ENCODE results near the gene C1orf167.

The C1orf167 gene

DNA sequence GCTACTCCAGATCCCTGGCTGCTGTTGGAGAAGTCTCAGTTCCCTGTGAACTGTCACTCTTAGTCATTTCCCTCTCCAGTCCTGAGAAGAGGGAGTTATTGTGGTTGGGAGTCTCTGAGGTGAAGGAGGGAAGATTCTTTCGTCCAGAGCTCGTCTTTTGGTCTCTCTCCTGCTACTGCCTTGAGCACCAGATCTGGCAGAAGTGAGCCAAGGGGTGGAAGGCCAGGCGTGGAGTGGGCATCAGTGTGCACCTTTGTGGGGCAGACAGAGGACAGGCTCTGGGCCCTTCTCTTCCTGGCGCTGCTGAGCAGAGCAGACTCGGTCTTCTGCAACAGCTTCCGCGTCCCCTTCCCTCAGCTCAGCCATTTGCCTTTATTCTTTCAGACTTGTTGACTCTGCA, 63.1 kb downstream of the C1orf167 start:
- TF ChIP-seq CREB1 (IDR thresholded peaks at IDR 0.05; ENCODE audit: low read depth), result no peak
- TF ChIP-seq ZBTB7A (IDR thresholded peaks at IDR 0.05; ENCODE audit: low read depth), result no peak
- TF ChIP-seq, protein P1, sequence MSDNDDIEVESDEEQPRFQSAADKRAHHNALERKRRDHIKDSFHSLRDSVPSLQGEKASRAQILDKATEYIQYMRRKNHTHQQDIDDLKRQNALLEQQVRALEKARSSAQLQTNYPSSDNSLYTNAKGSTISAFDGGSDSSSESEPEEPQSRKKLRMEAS (IDR thresholded peaks at IDR 0.05), result no peak
- TF ChIP-seq, protein P2, sequence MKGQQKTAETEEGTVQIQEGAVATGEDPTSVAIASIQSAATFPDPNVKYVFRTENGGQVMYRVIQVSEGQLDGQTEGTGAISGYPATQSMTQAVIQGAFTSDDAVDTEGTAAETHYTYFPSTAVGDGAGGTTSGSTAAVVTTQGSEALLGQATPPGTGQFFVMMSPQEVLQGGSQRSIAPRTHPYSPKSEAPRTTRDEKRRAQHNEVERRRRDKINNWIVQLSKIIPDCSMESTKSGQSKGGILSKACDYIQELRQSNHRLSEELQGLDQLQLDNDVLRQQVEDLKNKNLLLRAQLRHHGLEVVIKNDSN (IDR thresholded peaks at IDR 0.05), result no peak
- no peak for TF ChIP-seq NFIC (IDR thresholded peaks at IDR 0.05)
- TF ChIP-seq CEBPB (IDR thresholded peaks at IDR 0.05), result no peak
- TF ChIP-seq FOXM1 (IDR thresholded peaks at IDR 0.05; ENCODE audit: borderline replicate concordance, low read depth), result no peak
- TF ChIP-seq EP300 (IDR thresholded peaks at IDR 0.05; ENCODE audit: borderline replicate concordance), result no peak
- no peak for TF ChIP-seq RAD21 (IDR thresholded peaks at IDR 0.05; ENCODE audit: low read depth)
- no peak for TF ChIP-seq TEAD4 (IDR thresholded peaks at IDR 0.05)
- no peak for TF ChIP-seq YY1 (IDR thresholded peaks at IDR 0.05; ENCODE audit: low read depth)
- TF ChIP-seq TCF12 (IDR thresholded peaks at IDR 0.05; ENCODE audit: low read depth), result no peak
- no peak for TF ChIP-seq TAF1 (IDR thresholded peaks at IDR 0.05; ENCODE audit: low read depth)
- no peak for TF ChIP-seq EGR1 (IDR thresholded peaks at IDR 0.05)
- TF ChIP-seq, protein P3, sequence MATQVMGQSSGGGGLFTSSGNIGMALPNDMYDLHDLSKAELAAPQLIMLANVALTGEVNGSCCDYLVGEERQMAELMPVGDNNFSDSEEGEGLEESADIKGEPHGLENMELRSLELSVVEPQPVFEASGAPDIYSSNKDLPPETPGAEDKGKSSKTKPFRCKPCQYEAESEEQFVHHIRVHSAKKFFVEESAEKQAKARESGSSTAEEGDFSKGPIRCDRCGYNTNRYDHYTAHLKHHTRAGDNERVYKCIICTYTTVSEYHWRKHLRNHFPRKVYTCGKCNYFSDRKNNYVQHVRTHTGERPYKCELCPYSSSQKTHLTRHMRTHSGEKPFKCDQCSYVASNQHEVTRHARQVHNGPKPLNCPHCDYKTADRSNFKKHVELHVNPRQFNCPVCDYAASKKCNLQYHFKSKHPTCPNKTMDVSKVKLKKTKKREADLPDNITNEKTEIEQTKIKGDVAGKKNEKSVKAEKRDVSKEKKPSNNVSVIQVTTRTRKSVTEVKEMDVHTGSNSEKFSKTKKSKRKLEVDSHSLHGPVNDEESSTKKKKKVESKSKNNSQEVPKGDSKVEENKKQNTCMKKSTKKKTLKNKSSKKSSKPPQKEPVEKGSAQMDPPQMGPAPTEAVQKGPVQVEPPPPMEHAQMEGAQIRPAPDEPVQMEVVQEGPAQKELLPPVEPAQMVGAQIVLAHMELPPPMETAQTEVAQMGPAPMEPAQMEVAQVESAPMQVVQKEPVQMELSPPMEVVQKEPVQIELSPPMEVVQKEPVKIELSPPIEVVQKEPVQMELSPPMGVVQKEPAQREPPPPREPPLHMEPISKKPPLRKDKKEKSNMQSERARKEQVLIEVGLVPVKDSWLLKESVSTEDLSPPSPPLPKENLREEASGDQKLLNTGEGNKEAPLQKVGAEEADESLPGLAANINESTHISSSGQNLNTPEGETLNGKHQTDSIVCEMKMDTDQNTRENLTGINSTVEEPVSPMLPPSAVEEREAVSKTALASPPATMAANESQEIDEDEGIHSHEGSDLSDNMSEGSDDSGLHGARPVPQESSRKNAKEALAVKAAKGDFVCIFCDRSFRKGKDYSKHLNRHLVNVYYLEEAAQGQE (IDR thresholded peaks at IDR 0.05; ENCODE audit: low read depth), result no peak

DNA sequence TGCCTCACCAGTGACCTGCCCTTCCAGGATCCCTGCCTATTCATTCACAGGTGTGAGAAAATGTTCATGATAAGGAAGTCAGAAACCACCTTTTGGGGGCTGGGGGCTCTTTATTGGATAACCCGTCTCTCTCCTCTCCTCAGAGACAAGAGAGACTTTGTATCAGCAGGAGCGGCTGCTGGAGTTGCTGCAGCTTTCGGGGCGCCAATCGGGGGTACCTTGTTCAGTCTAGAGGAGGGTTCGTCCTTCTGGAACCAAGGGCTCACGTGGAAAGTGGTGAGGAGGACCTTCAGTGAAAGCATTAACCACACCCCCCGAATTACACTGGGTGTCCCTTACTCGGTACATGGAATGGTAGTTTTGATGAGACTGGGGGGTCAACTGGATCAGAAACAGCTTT, 65.0 kb downstream of the C1orf167 start:
- no peak for TF ChIP-seq EGR1 (IDR thresholded peaks at IDR 0.05)
- TF ChIP-seq, protein P3 (IDR thresholded peaks at IDR 0.05; ENCODE audit: low read depth), result no peak
- no peak for TF ChIP-seq EP300 (IDR thresholded peaks at IDR 0.05; ENCODE audit: borderline replicate concordance)
- no peak for TF ChIP-seq TEAD4 (IDR thresholded peaks at IDR 0.05)
- TF ChIP-seq, protein P1 (IDR thresholded peaks at IDR 0.05), result no peak
- no peak for TF ChIP-seq ZBTB7A (IDR thresholded peaks at IDR 0.05; ENCODE audit: low read depth)
- no peak for TF ChIP-seq TAF1 (IDR thresholded peaks at IDR 0.05; ENCODE audit: low read depth)
- TF ChIP-seq TCF12 (IDR thresholded peaks at IDR 0.05; ENCODE audit: low read depth), result no peak
- TF ChIP-seq YY1 (IDR thresholded peaks at IDR 0.05; ENCODE audit: low read depth), result no peak
- TF ChIP-seq NFIC (IDR thresholded peaks at IDR 0.05), result no peak
- TF ChIP-seq, protein P2 (IDR thresholded peaks at IDR 0.05), result no peak
- no peak for TF ChIP-seq FOXM1 (IDR thresholded peaks at IDR 0.05; ENCODE audit: borderline replicate concordance, low read depth)
- TF ChIP-seq CEBPB (IDR thresholded peaks at IDR 0.05), result no peak
- TF ChIP-seq CREB1 (IDR thresholded peaks at IDR 0.05; ENCODE audit: low read depth), result no peak
- no peak for TF ChIP-seq RAD21 (IDR thresholded peaks at IDR 0.05; ENCODE audit: low read depth)

DNA sequence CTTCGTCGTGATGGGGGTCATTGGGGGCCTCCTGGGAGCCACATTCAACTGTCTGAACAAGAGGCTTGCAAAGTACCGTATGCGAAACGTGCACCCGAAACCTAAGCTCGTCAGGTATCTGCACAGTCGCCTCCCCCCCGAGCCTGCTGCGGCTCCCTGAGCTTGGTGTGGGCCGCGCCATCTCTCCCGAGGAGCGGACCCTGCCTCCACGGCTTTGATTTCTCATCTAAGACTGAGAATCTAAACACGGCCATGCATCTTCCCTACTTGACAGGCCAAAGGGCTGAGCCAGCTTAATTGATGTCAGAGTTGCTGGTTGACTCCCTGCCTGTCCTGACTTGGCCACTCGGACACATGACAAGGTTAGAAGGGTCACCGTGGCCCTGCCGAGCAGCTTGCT, 66.5 kb downstream of the C1orf167 start:
- no peak for TF ChIP-seq CREB1 (IDR thresholded peaks at IDR 0.05; ENCODE audit: low read depth)
- TF ChIP-seq EP300 (IDR thresholded peaks at IDR 0.05; ENCODE audit: borderline replicate concordance), result no peak
- TF ChIP-seq CEBPB (IDR thresholded peaks at IDR 0.05), result no peak
- TF ChIP-seq FOXM1 (IDR thresholded peaks at IDR 0.05; ENCODE audit: borderline replicate concordance, low read depth), result no peak
- no peak for TF ChIP-seq TAF1 (IDR thresholded peaks at IDR 0.05; ENCODE audit: low read depth)

DNA sequence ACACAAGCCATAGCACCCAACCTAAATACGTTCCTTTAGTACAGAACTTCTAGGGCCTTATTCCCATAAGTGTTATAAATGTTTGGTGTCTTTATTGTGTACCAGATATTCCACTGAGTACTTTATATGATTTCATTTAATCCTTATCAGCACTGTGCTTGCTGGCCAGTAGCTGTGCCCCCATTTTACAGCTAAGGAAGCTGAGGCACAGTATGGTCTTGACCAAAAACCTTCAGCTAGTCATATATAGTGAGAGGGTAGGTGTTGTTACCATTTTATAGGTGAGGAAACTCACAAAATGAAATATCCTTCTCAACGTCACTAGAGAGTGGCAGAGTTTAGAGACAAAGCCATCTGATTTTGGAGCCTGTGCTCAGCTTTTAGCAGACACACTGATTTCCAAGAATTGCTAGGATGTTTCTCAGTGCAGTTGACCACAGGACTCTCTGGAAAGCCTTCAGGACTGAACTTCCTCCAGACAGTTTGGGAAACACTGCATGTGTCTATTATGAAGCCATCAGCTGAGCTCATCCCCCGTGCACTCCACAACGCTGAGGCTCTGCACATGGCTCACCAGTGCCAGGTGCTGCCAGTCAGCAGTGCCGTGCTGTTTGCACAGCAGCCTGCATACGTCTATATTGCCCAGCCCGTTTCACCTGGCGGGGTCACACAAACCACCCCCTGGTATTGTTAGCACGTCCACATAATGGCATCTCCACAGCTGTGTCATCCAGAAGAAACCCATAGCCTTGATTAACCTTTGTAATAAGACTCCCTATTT, 70.1 kb downstream of the C1orf167 start:
- TF ChIP-seq TCF12 (IDR thresholded peaks at IDR 0.05; ENCODE audit: low read depth) (no peak), EP300 (IDR thresholded peaks at IDR 0.05; ENCODE audit: borderline replicate concordance) (no peak), ZBTB7A (IDR thresholded peaks at IDR 0.05; ENCODE audit: low read depth) (no peak), RAD21 (IDR thresholded peaks at IDR 0.05; ENCODE audit: low read depth) (no peak), CEBPB (IDR thresholded peaks at IDR 0.05) (no peak), NFIC (IDR thresholded peaks at IDR 0.05) (no peak)
- TF ChIP-seq, protein P3 (IDR thresholded peaks at IDR 0.05; ENCODE audit: low read depth), result no peak
- TF ChIP-seq, protein P2 (IDR thresholded peaks at IDR 0.05), result no peak

Measured in Ishikawa (cell line).